Loucy (cell line): ENCODE results near the gene LRRC42.

Experiments
- CTCF ChIP-seq: fragments of 200-600 bp; sonication (generic); conservative IDR thresholded peaks from 2 replicates; pipeline ENCODE4 v1.5.1; 2014; ENCODE audit warnings: mild to moderate bottlenecking, antibody characterized with exemption, low read length
- EZH2phosphoT487 ChIP-seq: fragments of 200-600 bp; IDR thresholded peaks from 2 replicates; pipeline ENCODE4 v1.6.1; 2018; ENCODE audit warnings: antibody characterized with exemption, mild to moderate bottlenecking, moderate library complexity, borderline replicate concordance

GRCh38 chr1:54006508-54006907 is 60.4 kb downstream of the LRRC42 start:
- TF ChIP-seq CTCF = no peak
- TF ChIP-seq EZH2phosphoT487 = no peak
